ENCODE data around the gene KDM2B.

DNA sequence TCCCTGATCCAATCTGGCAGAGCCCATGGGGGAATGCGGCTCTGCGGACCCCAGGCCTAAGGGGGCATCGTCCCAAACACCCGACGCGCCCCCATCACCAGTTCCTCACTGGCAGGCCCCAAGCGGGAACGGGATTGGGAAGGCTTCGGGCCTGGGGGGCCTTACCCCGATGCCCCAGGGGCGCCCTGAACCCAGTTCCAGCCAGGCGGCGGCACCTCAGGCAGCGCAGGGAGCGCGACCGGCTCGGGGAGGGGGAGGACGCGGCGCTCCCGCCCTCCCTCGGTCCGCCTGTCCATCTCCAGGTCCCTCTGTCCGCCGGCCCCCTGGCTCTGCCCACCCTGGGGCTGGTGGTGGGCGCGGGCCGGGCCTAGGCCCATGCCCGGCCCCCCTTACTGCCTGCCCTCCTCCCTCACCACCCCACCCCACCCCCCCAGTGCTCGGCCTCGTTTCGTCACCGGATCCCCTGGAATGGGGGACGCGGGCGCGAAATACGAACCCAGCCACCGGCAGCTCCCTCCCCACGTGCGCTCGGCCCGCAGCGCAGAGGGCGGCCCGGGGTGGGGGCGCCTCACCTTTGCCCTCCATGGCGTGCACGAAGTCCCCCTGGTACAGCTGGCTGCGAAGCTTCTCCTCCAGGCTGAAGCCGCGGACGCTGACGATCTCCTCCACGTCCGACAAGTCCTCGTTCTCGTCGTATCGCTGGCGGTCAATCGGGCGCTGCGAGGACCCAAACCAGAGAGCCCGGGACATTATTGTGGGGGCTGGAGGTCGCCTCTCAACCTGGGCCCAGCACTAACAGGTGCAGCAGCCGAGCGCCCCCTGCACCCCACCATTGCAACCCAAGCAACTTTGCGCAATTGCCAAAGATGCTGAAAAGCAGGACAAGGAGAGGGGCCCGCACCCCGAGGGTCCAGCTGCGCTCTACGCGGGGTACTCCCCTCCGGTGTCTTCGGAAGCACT lies 2.3 kb downstream of the KDM2B start:
- TF ChIP-seq, protein P1, sequence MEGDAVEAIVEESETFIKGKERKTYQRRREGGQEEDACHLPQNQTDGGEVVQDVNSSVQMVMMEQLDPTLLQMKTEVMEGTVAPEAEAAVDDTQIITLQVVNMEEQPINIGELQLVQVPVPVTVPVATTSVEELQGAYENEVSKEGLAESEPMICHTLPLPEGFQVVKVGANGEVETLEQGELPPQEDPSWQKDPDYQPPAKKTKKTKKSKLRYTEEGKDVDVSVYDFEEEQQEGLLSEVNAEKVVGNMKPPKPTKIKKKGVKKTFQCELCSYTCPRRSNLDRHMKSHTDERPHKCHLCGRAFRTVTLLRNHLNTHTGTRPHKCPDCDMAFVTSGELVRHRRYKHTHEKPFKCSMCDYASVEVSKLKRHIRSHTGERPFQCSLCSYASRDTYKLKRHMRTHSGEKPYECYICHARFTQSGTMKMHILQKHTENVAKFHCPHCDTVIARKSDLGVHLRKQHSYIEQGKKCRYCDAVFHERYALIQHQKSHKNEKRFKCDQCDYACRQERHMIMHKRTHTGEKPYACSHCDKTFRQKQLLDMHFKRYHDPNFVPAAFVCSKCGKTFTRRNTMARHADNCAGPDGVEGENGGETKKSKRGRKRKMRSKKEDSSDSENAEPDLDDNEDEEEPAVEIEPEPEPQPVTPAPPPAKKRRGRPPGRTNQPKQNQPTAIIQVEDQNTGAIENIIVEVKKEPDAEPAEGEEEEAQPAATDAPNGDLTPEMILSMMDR (IDR thresholded peaks at IDR 0.05; ENCODE audit: low read depth, low read length, poor library complexity, severe bottlenecking) = peak; percentile 27
- TF ChIP-seq EZH2phosphoT487 (IDR thresholded peaks at IDR 0.05; ENCODE audit: borderline replicate concordance, low read length) = no peak

Measured in DOHH2 (cell line).